G401.6 (cell line): ENCODE results near the gene P2RX3.

Experiments
- FAIRE-seq: peaks from 2 replicates; lab custom pipeline; 2012; peaks lifted over from hg19 to GRCh38; lab: Jason Lieb, UNC

Gene P2RX3

DNA sequence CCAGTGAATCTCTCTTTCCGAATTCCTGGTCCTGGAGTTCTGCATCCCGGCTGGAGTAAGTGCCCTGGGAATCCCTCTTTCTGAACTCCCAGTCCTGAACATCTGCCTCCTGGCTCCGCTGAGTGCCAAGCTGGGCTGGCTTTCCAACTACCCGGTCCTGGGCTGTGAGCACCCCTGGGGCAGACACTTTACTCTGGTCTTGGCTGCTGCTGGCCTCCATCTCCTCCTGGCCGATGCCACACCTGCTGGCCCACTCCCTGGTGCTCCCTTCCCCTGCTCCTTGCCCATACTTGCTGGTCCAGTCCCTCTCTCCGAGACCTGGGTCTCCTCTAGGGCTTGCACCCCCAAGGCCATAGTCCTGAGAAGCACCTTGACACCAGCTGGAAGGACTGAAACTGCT is 28.1 kb upstream of the P2RX3 start:
- no peak for FAIRE-seq

DNA sequence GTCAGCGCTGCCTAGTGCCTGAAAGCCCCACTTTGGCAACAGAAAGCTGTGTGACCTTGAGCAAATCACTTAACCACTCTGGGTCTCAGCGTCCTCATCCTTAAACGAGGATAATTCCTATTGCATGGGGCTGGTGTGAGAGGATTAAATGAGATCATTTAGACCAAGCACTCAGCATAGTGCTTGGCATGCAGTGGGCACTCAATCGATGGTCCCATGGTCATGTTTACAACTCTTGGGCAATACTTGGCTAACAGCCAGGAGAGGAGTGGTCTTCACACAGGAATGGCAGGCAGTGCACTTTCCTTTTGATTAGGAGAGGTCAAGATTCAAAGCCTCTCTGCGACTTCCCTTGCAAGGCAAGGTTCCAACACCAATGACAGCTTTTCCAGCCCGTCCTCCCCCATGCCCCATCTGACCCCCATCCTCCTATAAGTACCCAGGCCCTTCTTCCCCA is 27.5 kb upstream of the P2RX3 start:
- no peak for FAIRE-seq

DNA sequence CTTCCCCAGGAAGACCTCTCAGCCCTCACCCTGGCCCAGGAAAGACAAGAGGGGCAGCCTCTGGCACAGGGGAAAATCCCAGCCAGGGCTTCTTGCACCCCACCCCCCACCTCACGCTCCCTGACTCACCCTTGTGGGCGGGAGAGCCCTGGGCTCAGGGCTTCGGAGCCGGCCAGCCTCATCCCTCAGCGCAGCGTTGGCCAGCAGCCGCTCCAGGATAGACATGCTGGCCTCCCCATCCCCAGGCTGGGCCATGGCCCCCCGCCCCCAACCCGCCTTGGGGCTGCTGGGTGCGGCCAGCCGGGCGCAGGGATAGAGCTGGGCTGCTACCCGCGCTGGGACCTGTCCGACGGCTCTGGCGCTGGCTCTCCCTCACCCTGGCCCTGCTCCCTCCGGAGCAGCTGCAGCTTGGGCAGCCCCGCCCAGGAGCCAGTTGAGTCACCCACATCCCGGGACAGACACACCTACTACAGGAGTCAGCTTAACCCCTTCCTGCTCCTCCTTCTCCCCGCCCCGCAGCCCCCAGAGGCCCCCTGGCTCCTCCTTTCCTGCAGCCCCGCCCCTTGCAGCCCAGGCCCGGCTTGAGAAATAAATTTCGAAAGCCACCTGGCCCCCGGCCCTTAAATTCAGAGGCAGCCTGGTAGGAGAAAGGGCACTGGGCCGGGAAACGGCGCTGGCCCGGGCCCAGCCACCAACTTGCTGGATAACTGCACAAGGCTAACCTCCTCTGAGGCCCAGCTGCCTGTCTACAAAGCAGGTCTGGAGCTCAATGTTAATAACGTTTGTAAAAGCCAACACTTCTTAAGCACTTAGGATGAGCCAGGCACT is 26.8 kb upstream of the P2RX3 start:
- peak; percentile 89 for FAIRE-seq

DNA sequence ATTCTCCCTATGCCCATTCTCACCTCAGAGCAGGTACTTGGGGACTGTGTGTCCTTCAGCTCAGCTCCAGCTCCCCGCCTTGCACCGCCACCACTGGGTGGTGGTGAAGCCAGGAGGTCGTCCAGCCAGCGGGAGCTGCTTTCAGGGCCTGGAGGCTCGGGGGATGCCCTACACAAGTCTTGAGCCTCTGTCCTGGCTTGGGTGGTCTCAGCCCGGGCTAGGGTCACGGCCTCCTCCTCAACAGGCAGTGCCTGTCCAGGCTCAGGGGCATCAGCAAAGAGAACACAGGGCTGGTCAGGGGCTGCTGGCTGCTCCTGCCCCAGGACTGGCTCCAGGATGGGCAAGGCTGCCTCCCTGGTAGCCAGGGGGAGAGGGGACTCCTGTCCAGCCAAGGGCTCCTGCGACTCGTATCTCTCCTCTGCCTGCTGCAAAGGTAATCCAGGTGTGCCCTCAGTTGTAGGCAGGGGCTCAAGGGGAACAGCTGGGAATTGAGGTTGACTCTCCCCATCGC is 25.6 kb upstream of the P2RX3 start:
- FAIRE-seq = no peak

DNA sequence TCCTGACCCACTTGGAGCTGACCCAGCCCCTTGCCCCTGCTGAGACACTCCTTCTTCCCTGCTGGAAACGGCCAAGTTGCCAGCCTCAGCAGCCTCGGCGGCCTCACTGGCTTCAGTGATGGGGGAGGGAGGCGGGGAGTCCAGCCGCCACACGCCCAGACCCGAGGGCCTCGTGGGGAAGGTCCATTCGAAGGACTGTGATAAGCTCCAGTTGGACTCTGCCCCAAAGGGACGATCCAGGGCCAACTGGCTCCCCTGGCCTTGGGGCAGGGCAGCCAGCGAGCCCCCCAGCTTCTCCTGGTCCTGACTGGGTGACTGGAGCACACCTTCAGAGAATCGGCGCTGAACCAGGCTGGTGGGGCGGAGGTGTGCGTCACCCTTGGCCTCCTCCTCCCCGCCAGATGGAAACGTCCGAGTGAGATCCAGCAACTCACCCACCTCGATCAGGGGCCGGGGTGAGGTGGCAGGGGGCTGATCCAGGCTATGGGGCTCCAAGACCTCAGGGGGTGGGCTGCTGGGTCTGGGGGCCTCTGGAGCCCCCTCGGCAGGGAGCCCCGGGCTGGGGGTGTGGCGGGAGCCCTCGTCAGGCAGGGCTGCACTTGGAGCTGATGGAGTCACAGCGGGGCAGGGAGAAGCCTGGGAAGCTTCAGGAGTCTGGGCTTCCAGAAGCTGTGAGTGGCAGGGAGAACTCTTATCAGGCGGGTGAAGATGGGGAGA is 24.9 kb upstream of the P2RX3 start:
- no peak for FAIRE-seq

DNA sequence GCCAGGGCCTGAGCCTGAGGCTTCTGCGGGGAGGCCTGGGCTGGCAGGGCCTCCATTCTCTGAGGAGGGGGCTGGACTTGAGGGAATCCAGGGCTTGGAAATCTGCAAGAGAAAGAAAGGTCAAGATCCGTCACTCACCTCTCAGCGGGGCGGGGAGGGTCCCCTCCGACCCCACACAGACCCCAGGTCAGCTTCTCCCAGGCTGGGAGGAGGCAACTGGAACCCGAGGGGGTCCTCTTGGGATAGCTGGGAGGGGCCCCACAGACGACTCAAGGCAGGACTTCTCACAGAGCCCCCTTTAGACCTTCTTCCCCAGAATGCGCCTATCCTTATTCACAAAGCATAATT is 24.4 kb upstream of the P2RX3 start:
- no peak for FAIRE-seq

DNA sequence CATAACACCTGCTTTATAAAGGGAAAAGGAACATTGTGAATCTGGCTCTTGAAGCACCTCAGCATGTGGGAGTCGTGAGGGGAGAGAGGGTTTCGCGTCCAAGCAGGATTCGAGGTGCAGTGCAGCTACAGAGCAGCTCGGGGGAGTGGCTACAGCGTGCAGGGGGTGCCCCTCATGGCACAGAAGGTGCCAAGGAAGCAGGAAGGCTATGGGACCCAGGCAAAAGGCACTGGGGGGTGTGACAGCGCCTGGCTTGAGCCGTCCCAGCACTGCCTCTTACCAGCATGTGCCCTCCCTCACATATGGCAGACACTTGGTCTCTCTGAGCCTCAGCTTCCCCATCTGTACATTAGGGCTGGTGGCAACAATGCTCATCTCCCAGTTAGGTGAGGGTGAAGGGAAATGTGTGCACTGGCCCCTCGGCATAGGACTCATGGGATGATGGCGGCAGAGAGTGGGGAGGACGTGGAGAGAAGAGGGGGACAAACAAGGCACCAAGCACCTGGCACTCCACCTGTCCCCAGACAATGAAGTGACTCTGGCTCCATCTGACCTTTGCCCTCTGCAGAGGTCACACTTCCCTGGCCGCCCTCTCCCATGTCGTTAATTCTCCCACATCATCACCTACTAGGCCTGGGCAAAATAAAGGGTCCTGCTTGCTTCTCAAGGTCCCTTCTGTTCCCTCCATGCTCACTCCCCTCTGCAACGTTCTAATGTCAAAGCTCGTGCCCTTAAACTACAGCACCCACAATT is 23.8 kb upstream of the P2RX3 start:
- no peak for FAIRE-seq

DNA sequence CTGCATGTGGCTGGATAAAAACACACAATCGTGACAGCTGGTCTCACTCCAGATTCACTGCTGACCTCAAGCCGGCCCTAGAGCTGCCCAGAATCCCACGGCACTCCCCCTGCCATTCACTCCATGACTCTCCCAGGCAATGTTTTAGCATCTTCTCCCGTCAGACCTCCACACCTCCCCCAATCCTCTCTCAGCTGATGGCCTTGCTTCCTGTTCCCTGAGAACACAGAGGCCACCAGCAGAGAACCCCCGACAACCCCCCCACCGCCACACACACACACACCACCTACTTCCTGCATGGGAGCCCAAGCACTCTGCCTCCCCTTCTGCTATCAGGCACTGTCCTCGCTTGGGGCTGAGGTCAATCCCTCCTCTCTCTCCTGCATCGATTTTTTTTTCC is 22.7 kb upstream of the P2RX3 start:
- no peak for FAIRE-seq

DNA sequence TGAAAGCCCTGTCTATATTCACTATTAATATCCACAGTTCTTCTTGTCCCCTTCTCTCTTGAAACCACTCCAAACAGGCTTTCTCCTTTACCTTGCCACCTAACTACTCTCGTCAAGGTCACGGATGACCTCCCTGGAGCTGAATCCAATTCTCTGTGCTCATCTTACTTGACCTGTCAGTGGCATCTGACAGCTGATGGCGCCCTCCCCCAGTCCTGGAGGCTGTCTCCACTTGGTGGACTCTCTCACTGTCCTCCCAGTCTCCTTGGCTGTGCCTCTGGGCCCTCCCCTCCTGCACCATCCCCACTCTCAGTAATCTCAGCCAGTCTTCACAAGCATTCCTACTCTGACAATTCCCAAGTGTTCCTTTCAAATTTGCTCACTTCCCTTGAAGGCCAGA is 22.1 kb upstream of the P2RX3 start:
- no peak for FAIRE-seq

DNA sequence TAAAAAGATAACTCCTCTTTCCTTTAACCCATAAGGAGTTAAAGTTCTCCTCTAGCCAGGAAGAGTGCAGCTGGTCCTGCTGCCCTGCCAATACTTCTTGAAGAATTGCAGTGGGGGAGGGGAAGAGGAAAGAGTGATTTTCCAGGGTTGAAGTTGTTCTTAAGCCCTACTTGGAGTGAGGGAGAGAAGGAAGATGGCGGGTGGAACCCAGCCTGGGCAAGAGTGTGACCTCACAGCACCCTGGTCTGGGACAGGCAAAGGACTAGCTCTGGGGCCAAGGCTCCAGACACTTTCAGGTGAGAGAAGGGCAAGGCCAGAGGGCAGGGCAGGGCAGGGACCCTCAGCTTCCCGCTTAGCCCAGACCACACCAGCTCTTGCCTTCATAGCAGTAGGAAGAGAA is 20.0 kb upstream of the P2RX3 start:
- FAIRE-seq = no peak

DNA sequence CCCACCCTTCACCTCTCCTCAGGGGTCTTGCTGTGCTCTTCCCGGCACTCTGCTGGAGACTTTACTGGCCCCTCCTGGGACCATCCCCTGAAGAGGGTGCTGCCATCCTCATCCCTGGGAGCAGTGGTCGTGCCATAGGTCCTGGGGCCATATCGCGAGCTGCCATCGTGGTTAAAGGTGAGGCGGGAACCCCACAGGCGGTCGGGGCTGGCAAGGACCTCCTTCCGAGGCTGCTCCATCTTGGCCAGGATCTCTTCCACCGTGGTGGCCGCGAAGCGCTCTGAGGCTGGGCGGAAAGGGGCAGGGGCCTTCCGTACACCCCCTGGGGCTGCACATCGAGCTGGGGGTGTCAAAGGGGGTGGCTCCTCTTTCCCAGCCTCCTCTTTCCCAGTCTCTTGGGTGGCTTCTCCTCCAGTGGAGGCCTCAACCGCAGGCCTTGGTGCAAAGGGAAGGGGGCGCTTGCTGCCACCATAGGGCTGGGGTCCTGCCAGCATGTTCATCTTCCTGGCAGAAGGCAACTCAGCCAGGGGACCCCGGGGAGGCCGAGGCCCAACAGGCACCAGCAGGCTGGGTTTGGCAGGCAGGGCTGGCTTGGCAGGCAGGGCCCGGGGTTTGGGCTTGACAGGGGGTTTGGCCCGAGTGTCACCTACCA is 18.0 kb upstream of the P2RX3 start:
- FAIRE-seq = no peak

DNA sequence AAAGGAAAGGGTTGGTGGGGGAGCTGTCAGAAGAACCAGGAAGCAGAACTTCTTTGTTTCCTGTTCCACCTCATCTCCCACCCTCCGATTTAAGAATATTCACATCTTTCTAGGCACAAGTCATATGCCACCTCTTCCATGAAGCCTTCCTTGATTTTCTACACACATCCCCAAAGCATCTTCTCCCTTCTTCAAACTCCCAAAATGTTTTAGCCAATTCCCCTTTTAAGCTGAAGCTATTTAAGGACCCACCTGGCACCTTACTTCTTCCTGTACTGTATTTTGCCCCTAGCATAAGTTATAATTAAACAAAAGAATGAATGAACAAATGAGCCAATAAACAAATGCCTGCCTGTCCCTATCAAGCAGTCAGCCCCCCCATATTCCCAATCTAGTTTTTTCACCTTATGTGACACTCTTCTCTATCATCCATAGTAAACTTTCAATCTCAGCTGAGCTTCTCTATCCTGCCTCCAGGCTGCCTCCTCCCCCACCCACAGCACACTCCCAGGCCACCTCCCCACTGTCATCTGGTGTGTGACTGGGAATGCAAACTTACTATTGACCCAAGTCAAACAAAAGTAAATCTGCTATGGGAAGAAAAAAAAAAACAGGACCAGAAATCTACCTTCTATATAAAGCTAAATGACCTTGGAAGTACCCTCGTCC is 17.3 kb upstream of the P2RX3 start:
- no peak for FAIRE-seq

DNA sequence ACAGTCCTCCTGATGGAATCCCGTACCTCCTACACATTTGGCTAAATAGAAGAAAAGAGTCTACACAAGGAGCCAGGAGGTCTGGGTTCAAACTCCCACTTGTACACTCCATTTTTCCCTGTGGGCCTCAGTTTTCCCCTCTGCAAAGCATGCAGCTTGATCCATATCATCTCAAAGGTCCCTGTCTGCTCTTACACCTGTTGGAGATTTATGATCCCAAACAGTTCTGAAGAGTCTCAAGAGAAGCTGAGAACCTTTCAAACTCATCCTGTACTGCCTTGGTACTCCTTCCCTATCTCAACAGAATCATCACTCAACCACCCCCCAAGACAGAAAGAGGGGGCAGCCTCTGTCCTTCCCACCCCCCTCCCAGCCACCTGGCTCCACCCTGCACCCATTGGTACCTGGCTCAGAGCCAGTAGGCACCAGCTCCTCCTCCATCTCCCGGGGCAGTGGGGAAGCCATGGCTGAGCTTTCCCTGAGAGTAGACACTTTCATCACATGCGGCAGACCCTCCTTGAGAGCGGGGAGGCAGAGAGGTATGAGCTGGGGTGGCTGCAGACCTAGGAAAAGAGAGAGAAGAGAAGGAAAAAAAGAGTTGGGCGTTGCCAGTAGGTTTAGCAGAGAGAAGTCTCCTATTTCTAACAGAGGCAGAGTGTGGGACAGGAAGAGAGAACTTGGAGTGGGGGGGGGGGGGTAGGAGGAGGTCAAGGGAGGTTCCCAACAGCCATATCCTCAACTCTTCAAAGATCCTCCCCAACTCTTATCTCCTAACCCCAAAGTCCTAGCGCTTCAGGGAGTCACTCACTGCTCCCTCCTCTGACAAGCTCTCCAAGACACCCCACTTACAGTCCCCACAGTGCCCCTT is 16.5 kb upstream of the P2RX3 start:
- no peak for FAIRE-seq

DNA sequence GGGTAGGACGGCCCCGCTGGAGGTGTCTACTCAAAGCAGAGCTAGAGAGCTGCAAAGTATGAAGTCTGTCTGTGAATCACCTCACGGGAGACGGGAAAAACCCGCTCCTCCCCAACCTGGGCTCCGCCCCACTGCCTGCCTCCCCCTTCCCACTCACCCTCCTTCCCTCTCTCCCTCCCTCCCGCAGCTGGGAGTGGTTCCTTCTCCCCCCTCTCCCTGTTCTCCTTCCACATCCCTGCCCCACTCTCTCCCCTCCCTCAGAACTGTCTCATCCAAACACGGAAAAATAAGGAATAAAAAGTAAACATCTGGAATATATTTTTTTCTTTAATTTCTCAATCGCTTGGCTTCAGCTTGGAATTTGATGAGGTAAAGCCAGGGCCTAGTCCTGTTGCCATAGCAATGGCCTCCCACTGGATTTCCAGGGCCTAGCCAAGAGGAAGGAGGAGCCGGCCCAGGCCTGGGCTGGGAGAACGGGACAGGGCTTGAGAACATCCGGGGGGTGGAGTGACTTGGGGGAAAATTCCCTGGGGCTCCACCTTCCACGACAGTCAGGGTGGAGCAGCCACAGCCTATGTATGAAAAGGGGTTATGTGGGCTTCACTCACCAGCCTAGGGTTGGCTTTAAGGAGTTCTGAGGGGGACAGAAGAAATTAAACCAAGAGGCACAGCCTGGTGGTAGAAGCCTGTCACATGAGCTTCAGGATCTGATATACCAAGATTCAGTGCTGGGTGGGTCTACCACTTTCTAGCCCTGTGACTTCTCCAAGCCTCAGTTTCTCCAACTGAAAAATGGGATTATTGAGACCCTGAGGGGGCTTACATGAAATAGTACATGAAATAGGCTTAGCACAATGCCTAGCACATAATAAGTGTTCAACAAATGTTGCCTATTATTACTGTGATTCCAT is 15.6 kb upstream of the P2RX3 start:
- peak; percentile 95 for FAIRE-seq

DNA sequence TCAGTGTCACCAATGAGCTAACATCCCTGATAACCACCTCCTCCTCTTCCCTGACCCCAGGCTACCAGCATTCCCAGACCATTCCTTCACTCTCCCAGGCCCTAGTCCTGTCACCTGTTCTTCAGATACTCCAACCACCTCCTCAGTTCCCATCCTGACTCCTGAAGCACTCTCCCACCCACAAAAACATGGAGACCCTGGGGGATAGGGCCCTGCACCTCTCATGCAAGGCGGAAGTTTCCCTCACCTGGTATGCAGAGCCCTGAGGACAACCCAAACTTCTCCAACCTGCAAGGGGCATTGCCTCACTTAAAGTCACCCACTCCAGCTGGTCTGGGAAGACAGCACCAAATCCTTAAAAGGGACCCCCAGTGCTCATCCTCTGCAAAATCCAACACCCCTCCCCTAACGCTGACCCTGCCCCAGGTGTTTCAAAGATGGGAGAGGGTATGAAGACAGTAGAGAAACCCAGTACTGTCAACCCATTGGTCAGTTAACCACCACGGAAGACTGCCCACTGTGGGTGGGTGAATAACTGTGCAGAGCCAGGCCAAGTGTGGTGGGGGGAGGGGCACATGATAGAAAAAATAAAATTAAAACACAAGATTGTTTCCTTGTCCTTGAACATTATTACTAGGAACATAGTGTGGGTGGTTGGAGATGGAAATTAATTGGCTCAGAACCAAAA is 14.8 kb upstream of the P2RX3 start:
- no peak for FAIRE-seq

DNA sequence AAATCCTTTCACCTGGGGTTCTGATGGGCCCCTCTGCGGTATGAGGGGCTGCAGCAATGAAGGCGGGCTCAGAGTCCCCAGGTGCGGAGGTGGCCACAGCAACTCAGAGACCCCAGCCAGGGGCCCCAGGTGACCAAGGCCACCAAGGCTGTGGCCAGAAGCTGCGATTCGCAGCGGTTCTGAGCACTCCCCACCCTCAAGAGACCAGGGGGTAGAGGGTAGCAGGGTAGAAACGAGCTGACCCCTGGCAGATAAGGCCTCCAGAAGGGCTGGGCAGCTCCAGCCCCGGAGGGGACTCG is 14.3 kb upstream of the P2RX3 start:
- FAIRE-seq = no peak

DNA sequence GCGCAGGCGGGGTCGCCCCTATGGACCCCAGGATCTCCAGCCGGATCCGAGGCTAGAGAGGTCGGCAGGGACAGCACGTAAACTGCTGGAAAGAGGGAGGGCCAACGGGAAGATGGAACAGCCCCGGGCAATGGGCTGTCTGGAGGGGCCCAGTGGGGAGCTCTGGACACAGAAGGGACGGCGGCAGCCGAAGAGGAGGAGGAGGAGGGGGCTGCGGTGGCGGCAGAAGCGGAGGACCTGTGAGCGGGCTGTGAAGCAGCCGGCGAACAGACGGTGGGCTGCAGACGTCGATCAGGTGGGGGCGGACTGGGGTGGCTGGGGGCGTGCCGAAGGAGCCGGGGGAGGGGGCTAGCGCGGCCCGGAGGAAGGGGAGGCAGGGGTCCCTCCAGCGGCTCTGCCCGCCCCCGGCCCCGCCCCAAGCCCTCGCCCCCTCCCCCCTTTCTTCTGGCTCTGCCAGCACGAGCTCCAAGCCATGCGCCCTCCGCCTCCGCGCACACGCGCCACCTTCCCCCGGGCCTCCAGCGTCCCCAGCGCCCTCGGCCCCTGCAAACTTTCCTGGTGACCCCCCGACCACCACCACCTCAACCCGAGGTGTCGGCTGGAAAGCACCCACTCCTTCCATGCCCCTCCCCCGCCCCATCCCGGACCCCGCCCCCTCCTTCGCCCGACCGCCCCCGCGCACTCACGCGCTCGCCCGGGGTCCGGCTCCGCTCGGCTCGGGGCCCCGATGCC is 13.8 kb upstream of the P2RX3 start:
- no peak for FAIRE-seq

DNA sequence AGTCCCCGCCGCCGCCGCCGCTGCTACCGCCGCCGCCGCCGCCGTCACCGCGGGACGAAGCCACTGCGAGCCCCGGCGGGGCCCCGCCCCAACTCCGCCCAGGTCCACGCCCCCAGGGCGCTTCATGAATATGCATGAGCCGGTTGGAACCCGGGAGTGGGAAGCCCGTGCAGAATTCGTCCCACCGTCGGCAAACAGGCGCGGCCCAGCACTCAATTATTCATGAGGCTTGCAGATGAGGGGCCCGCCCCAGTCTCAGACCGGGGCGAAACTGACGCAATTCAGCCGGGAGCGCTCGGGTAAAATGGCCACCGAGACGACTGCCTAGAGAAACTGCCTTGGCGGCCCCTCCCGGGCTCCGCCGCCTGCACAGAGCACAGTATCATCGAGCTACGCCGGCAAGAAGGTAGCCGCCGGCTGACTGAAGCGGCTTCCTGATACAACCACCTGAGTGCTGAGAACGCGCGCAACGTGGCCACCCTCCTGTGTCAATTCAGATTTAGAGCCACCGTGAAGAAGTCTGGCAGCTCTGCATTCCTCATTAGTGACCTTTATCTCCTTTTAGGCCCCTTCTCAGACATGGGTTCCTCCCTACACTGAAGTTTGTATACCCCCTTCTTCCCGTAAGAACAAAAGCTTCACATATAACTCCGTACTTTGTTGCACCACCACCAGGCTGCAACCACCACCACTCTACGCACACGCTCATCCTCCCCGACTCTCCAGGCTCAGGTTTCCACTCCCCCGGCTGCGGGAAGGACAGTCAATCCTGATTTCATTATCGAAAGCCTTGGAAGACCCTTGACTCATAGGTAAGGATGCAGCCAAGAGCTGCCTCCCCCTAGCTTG is 13.0 kb upstream of the P2RX3 start, which contains the start of gene TNKS1BP1:
TNKS1BP1 (minus strand) TSS at position 67 of the 849 bp plus-strand sequence. CDS start 3,067 bp downstream, outside the sequence.
- FAIRE-seq = peak; percentile 98
